VCaP (cell line): Measurements from ENCODE around the gene LHX2.

Experiments used
- H3K27ac ChIP-seq: fragments of 450-650 bp; 2 replicates; pipeline ENCODE4 v1.5.1; 2017
- CTCF ChIP-seq: fragments of 450-650 bp; conservative IDR thresholded peaks from 2 replicates; pipeline ENCODE4 v1.5.1; 2017; ENCODE audit warnings: mild to moderate bottlenecking, moderate library complexity

The LHX2 gene

GRCh38 chr9:124062172-124062571 is 50.6 kb downstream of the LHX2 start:
- TF ChIP-seq CTCF = 0 out of 2 replicates have a peak, but pooled peaks have one; percentile 10

GRCh38 chr9:124066783-124067577 is 55.4 kb downstream of the LHX2 start:
- no peak for TF ChIP-seq CTCF

More at GRCh38 chr9:124062172-124062571, 50.6 kb downstream of the LHX2 start:
- H3K27ac ChIP-seq = no peak overlapping the region

GRCh38 chr9:124068251-124068650 is 56.7 kb downstream of the LHX2 start:
- no peak for TF ChIP-seq CTCF
- no peak overlapping the region for H3K27ac ChIP-seq

More at GRCh38 chr9:124066783-124067577, 55.4 kb downstream of the LHX2 start:
- H3K27ac ChIP-seq = no peak overlapping the region

- H3K27ac ChIP-seq = no peak overlapping the region
- no peak for TF ChIP-seq CTCF
These were observed 63.2 kb downstream of the LHX2 start for GRCh38 chr9:124074746-124075145.

- TF ChIP-seq CTCF = no peak
- H3K27ac ChIP-seq = no peak overlapping the region
These were observed 64.2 kb downstream of the LHX2 start for GRCh38 chr9:124075761-124076160.

- H3K27ac ChIP-seq = no peak overlapping the region
- TF ChIP-seq CTCF = no peak
These were observed 66.5 kb downstream of the LHX2 start for GRCh38 chr9:124077915-124078572.

- no peak overlapping the region for H3K27ac ChIP-seq
- TF ChIP-seq CTCF = no peak
These were observed 67.1 kb downstream of the LHX2 start for GRCh38 chr9:124078641-124079040.
